Calu3 (cell line): Measurements from ENCODE around the gene SEMA3C. TPM values are rescaled to one million over a fixed set of nuclear protein-coding genes. Genes with fewer than 3 reads are reported as not detected.

ENCODE experiments used
- BruUV-seq: library from RNA; stranded (reverse); fragments of 400-500 nt; replicated peaks from 2 replicates; lab custom pipeline; 2021; lab: Mats Ljungman, UMichigan
- CTCF ChIA-PET: fragments of 300-600 bp; sonication (Branson Sonifier 250); formaldehyde crosslinking; loops from one replicate; lab custom pipeline; 2022; ENCODE audit warnings: antibody characterized with exemption; lab: Charles Lee
- DNase-seq: peaks from one replicate; pipeline ENCODE4 v3.0.0; 2022
- H3K27ac Mint-ChIP-seq: one replicate; pipeline ENCODE4 v1.8.0; 2022; ENCODE audit warnings: mixed read lengths; ENCODE audit not compliant: unreplicated experiment
- H3K27me3 Mint-ChIP-seq: one replicate; pipeline ENCODE4 v1.8.0; 2022; ENCODE audit warnings: mixed read lengths; ENCODE audit not compliant: unreplicated experiment
- H3K36me3 Mint-ChIP-seq: one replicate; pipeline ENCODE4 v1.8.0; 2022; ENCODE audit warnings: mild to moderate bottlenecking, moderate library complexity, mixed read lengths; ENCODE audit not compliant: insufficient read depth, unreplicated experiment
- H3K4me1 Mint-ChIP-seq: one replicate; pipeline ENCODE4 v1.8.0; 2022; ENCODE audit warnings: mild to moderate bottlenecking, low read depth, mixed read lengths; ENCODE audit not compliant: unreplicated experiment
- H3K4me3 Mint-ChIP-seq: one replicate; pipeline ENCODE4 v1.8.0; 2022; ENCODE audit warnings: mild to moderate bottlenecking, low read depth, moderate library complexity, mixed read lengths; ENCODE audit not compliant: unreplicated experiment
- H3K9me3 Mint-ChIP-seq: one replicate; pipeline ENCODE4 v1.8.0; 2022; ENCODE audit warnings: low read depth, mixed read lengths; ENCODE audit not compliant: unreplicated experiment
- CTCF ChIP-seq: fragments of 200-600 bp; IDR thresholded peaks from one replicate; pipeline ENCODE4 v1.8.0; 2022; ENCODE audit warnings: antibody characterized with exemption; ENCODE audit not compliant: unreplicated experiment
- intact Hi-C: fragments of 100-400 bp; cut with micrococcal nuclease; formaldehyde crosslinking; loops from one replicate; pipeline ENCODE4 v1.10.0; 2022; ENCODE audit not compliant: unreplicated experiment
- total RNA-seq: library from RNA; stranded (reverse); gene quantifications from 2 replicates; pipeline ENCODE4 v1.2.3, GENCODE V29; 2022

SEMA3C gene
- total RNA-seq, 1 experiment from 2014 or later, result 67.7 TPM

GRCh38 chr7:80736371-80737125, 182.3 kb downstream of the SEMA3C start:
- BruUV-seq, result no TSS peak
- no peaks in the 10 kb centered on the region for H3K36me3 Mint-ChIP-seq
- TF ChIP-seq CTCF, result no peak
- no peak for DNase-seq
- H3K27me3 Mint-ChIP-seq, result no peaks in the 10 kb centered on the region
- CTCF ChIA-PET, result no interaction called here
- H3K9me3 Mint-ChIP-seq, result no peaks in the 10 kb centered on the region
- H3K27ac Mint-ChIP-seq, result no peak overlapping the region
- intact Hi-C loops, result no loop called here
- H3K4me3 Mint-ChIP-seq, result no peak overlapping the region
- no peaks in the 10 kb centered on the region for H3K4me1 Mint-ChIP-seq

GRCh38 chr7:80735330-80735729, 183.5 kb downstream of the SEMA3C start:
- Mint-ChIP-seq H3K9me3 (no peaks in the 10 kb centered on the region), H3K27ac (no peak overlapping the region), H3K27me3 (no peaks in the 10 kb centered on the region), H3K4me1 (no peaks in the 10 kb centered on the region), H3K36me3 (no peaks in the 10 kb centered on the region), H3K4me3 (no peak overlapping the region)
- intact Hi-C loops, result no loop called here
- CTCF ChIA-PET, result no interaction called here
- TF ChIP-seq CTCF, result no peak
- no peak for DNase-seq
- BruUV-seq, result no TSS peak

GRCh38 chr7:80734011-80734410, 184.8 kb downstream of the SEMA3C start:
- H3K4me1 Mint-ChIP-seq, result no peaks in the 10 kb centered on the region
- TF ChIP-seq CTCF, result no peak
- intact Hi-C loops, result no loop called here
- H3K27me3 Mint-ChIP-seq, result no peaks in the 10 kb centered on the region
- CTCF ChIA-PET, result no interaction called here
- no peaks in the 10 kb centered on the region for H3K36me3 Mint-ChIP-seq
- no peak for DNase-seq
- no peak overlapping the region for H3K27ac Mint-ChIP-seq
- no peak overlapping the region for H3K4me3 Mint-ChIP-seq
- H3K9me3 Mint-ChIP-seq, result no peaks in the 10 kb centered on the region
- BruUV-seq, result no TSS peak

GRCh38 chr7:80733333-80733915, 185.4 kb downstream of the SEMA3C start:
- no peaks in the 10 kb centered on the region for H3K27me3 Mint-ChIP-seq
- H3K36me3 Mint-ChIP-seq, result no peaks in the 10 kb centered on the region
- CTCF ChIA-PET, result interaction anchor here (0.6 kb wide), 1 partner anchor 305 kb away, joined by 3 read pairs; no protein-coding TSS in a partner anchor
- intact Hi-C loops, result no loop called here
- BruUV-seq, result no TSS peak
- no peak for DNase-seq
- no peaks in the 10 kb centered on the region for H3K9me3 Mint-ChIP-seq
- H3K4me3 Mint-ChIP-seq, result no peak overlapping the region
- no peaks in the 10 kb centered on the region for H3K4me1 Mint-ChIP-seq
- no peak overlapping the region for H3K27ac Mint-ChIP-seq
- TF ChIP-seq CTCF, result no peak
